ENCODE results near the gene LRRC70. TPM values are rescaled to one million over a fixed set of nuclear protein-coding genes. Genes with fewer than 3 reads are reported as not detected.

Gene LRRC70
- total and polyA plus RNA-seq, 2 of the 8 experiments (the other 6 are each of a cell fraction or from before 2014, with no cell fraction given): 0.62 to 0.67 TPM

GRCh38 chr5:62581836-62582597 is 3.4 kb downstream of the LRRC70 start:
- Histone ChIP-seq H2BK20ac (ENCODE audit: low read length) (no peak overlapping the region), H3K4ac (replicated peaks; ENCODE audit: insufficient read length, low read depth, low read length) (no peak overlapping the region), H4K20me1 (replicated peaks in 1 of 2; ENCODE audit: control insufficient read depth in 1 of 2, insufficient read depth in 2 of 2, low read length in 2 of 2) (no peaks in the 10 kb centered on the region), H3K9me3 (ENCODE audit: insufficient read depth in 2 of 2, low read depth in 1 of 2, low read length in 1 of 2) (no peaks in the 10 kb centered on the region), H4K8ac (ENCODE audit: extremely low read depth, insufficient read depth, low read length) (no peak overlapping the region), H4K5ac (ENCODE audit: insufficient read length, low read depth, low read length) (no peak overlapping the region), H3K23ac (ENCODE audit: insufficient read length) (no peak overlapping the region), H2BK5ac (ENCODE audit: low read depth, low read length) (no peak overlapping the region), H2AFZ (ENCODE audit: low read length) (no peak overlapping the region), H2AK5ac (ENCODE audit: low read depth, low read length) (no peak overlapping the region), H3K23me2 (ENCODE audit: low read depth, low read length) (no peaks in the 10 kb centered on the region), H4K91ac (replicated peaks; ENCODE audit: insufficient read length, low read length) (no peak overlapping the region), H3K4me2 (ENCODE audit: insufficient read depth in 1 of 2, low read depth in 2 of 2, low read length in 2 of 2) (no peak overlapping the region), H3K18ac (ENCODE audit: extremely low read depth, low read length) (no peak overlapping the region), H2BK12ac (ENCODE audit: low read depth, low read length) (no peak overlapping the region), H3K4me3 (ENCODE audit: extremely low read depth in 1 of 4, insufficient read depth in 2 of 4, low read depth in 3 of 4, low read length in 4 of 4) (no peak overlapping the region), H2BK15ac (ENCODE audit: low read length) (no peak overlapping the region), H3K79me1 (ENCODE audit: low read depth, low read length) (no peaks in the 10 kb centered on the region), H2BK120ac (replicated peaks; ENCODE audit: low read depth, low read length) (no peak overlapping the region), H3K56ac (replicated peaks; ENCODE audit: insufficient read length, low read depth, low read length) (no peak overlapping the region), H3K79me2 (ENCODE audit: control insufficient read depth in 1 of 2, insufficient read depth in 2 of 2, low read length in 2 of 2) (no peaks in the 10 kb centered on the region), H3K27me3 (replicated peaks in 1 of 4; ENCODE audit: control insufficient read depth in 3 of 4, extremely low read depth in 1 of 4, insufficient read depth in 3 of 4, low read length in 3 of 4) (no peaks in the 10 kb centered on the region), H3K27ac (ENCODE audit: low read depth, low read length) (no peak overlapping the region), H3K4me1 (replicated peaks in 1 of 4; ENCODE audit: control insufficient read depth in 3 of 4, insufficient read depth in 4 of 4, low read length in 3 of 4) (no peaks in the 10 kb centered on the region), H3K36me3 (ENCODE audit: control insufficient read depth in 2 of 4, insufficient read depth in 4 of 4, low read length in 3 of 4) (no peaks in the 10 kb centered on the region), H3K14ac (ENCODE audit: insufficient read length) (no peak overlapping the region), H3K9ac (replicated peaks in 1 of 4; ENCODE audit: extremely low read depth in 1 of 4, low read depth in 3 of 4, low read length in 3 of 4) (no peak overlapping the region)
- WGBS, 2 experiments (ENCODE audit: extremely low coverage in 1 of 2, insufficient coverage in 1 of 2, insufficient read length in 1 of 2, insufficient replicate concordance in 2 of 2, low coverage in 1 of 2, low lambda C conversion rate in 2 of 2, missing lambda C conversion rate in 1 of 2): 86% methylated on average over 8 of the region's 8 CpGs; no CpG with 5 or more reads in 1 of the 2 experiments
- FAIRE-seq (no peak), DNase-seq (ENCODE audit: low read depth in 1 of 2, low spot score in 2 of 2) (no peak)
- POLR2A ChIA-PET (ENCODE audit: partially characterized antibody): interaction anchor here (1.3 kb wide), 1 partner anchor 178 kb away, joined by 4 read pairs; the partner anchor contains the start of gene DIMT1
- CTCF ChIA-PET (ENCODE audit: partially characterized antibody): interaction anchor here (0.8 to 1.2 kb wide), 2 partner anchors 137 to 156 kb away, joined by 3 read pairs; no protein-coding TSS in a partner anchor
- TF ChIP-seq EP300 (IDR thresholded peaks at IDR 0.05; ENCODE audit: borderline replicate concordance in 1 of 2, low read depth in 2 of 2, low read length in 2 of 2) (no peak), CBX8 (IDR thresholded peaks at IDR 0.05; ENCODE audit: borderline replicate concordance, low read depth, low read length) (no peak), TEAD4 (IDR thresholded peaks at IDR 0.05; ENCODE audit: low read depth, low read length) (no peak), BRCA1 (IDR thresholded peaks at IDR 0.05; ENCODE audit: low read depth, low read length) (no peak), KDM4A (IDR thresholded peaks at IDR 0.05; ENCODE audit: low read depth, low read length, severe bottlenecking) (no peak), SRF (IDR thresholded peaks at IDR 0.05; ENCODE audit: low read depth, low read length) (no peak), RBBP5 (IDR thresholded peaks at IDR 0.05; ENCODE audit: borderline replicate concordance, low read depth, low read length) (no peak), CBX5 (IDR thresholded peaks at IDR 0.05; ENCODE audit: low read depth, low read length) (no peak), BACH1 (IDR thresholded peaks at IDR 0.05; ENCODE audit: low read length) (no peak), CEBPB (IDR thresholded peaks at IDR 0.05; ENCODE audit: low read depth, low read length) (no peak), ASH2L (IDR thresholded peaks at IDR 0.05; ENCODE audit: low read length) (no peak), KDM1A (IDR thresholded peaks at IDR 0.05; ENCODE audit: borderline replicate concordance, low read length) (no peak), TCF12 (IDR thresholded peaks at IDR 0.05; ENCODE audit: low read depth, low read length) (no peak)
